Sigmoid colon (tissue), 3 donors: Measurements from ENCODE around the gene CACNA1E.

Experiments
- CTCF ChIP-seq, 4 experiments: fragments of 450-650 bp in 3 of 4; fragments of 200-600 bp in 1 of 4; IDR thresholded peaks; one replicate each; pipeline ENCODE4 v1.5.1; 2016 to 2019; ENCODE audit warnings: antibody characterized with exemption in 4 of 4, mild to moderate bottlenecking in 3 of 4, moderate library complexity in 2 of 4
- POLR2A ChIP-seq, 2 donors: fragments of 450-650 bp; IDR thresholded peaks; one replicate each; pipeline ENCODE4 v1.6.1; 2016; ENCODE audit warnings: antibody characterized with exemption in 2 of 2, mild to moderate bottlenecking in 2 of 2, moderate library complexity in 2 of 2

DNA sequence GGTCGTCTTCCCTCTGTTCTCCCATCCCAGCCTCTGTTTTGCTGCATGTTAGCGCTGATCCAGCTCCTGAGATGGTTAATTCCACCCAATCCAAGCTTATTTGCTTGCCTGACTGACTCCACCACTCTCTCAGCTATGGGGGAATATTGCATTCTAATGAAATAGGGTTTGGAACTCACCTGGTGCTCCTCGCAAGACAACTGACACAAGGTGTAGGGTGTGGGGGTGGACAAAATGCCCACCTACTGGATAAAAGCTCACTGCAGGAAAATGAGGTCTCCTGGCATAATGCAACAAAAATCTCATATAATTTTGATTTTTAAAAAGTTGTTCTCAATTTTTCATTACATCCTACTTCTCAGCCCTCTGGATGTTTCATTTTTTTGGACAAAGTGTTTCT lies 319.1 kb downstream of the CACNA1E start:
- TF ChIP-seq CTCF (IDR thresholded peaks at IDR 0.05) = no peak
- no peak for TF ChIP-seq POLR2A (IDR thresholded peaks at IDR 0.05)
